HCT116 (cell line): ENCODE data around the gene SYDE2.

ENCODE experiments used
- EZH2 ChIP-seq: fragments of 200-600 bp; sonication (generic); IDR thresholded peaks from 2 replicates; pipeline ENCODE4 v1.6.1; 2017; ENCODE audit warnings: antibody characterized with exemption, mixed run types
- EZH2phosphoT487 ChIP-seq: fragments of 200-600 bp; IDR thresholded peaks from 2 replicates; pipeline ENCODE4 v1.6.1; 2018; ENCODE audit warnings: antibody characterized with exemption, borderline replicate concordance
- POLR2A ChIP-seq: IDR thresholded peaks from 2 replicates; pipeline ENCODE4 v1.7.0; 2011; ENCODE audit warnings: borderline replicate concordance; ENCODE audit not compliant: insufficient read depth, insufficient read length; ENCODE audit errors: extremely low read depth
- POLR2AphosphoS5 ChIP-seq: IDR thresholded peaks from 2 replicates; pipeline ENCODE4 v1.6.1; 2011; ENCODE audit warnings: mild to moderate bottlenecking, low read depth, low read length, moderate library complexity
- RAD21 ChIP-seq: IDR thresholded peaks from 2 replicates; pipeline ENCODE4 v1.6.1; 2012; ENCODE audit warnings: low read depth, mild to moderate bottlenecking
- SP1 ChIP-seq: IDR thresholded peaks from 2 replicates; pipeline ENCODE4 v1.6.1; 2012; ENCODE audit warnings: low read depth
- ZNF274 ChIP-seq: fragments of 200-500 bp; sonication (Bioruptor generic); IDR thresholded peaks from 2 replicates; pipeline ENCODE4 v1.6.1; 2014; ENCODE audit warnings: mild to moderate bottlenecking, low read depth, low read length, inconsistent platforms
- TF ChIP-seq, protein P1 (sequence below), 3 experiments: fragments of 200-600 bp in 1 of 3; sonication (generic) in 1 of 3; IDR thresholded peaks in 2 of 3; conservative IDR thresholded peaks in 1 of 3; 2 replicates each; pipeline ENCODE4 v1.5.1; 2012 to 2017; ENCODE audit warnings: low read depth in 2 of 3, low read length in 2 of 3, antibody characterized with exemption in 1 of 3, borderline replicate concordance in 1 of 3, control low read depth in 1 of 3, mild to moderate bottlenecking in 1 of 3, mixed read lengths in 1 of 3, mixed run types in 1 of 3, moderate library complexity in 1 of 3; ENCODE audit not compliant: insufficient read depth in 1 of 3
- TF ChIP-seq, protein P2 (sequence below): IDR thresholded peaks from 2 replicates; pipeline ENCODE4 v1.6.1; 2012; ENCODE audit warnings: low read depth

GRCh38 chr1:85109475-85109874, 91.3 kb downstream of the SYDE2 start:
- TF ChIP-seq, protein P1, sequence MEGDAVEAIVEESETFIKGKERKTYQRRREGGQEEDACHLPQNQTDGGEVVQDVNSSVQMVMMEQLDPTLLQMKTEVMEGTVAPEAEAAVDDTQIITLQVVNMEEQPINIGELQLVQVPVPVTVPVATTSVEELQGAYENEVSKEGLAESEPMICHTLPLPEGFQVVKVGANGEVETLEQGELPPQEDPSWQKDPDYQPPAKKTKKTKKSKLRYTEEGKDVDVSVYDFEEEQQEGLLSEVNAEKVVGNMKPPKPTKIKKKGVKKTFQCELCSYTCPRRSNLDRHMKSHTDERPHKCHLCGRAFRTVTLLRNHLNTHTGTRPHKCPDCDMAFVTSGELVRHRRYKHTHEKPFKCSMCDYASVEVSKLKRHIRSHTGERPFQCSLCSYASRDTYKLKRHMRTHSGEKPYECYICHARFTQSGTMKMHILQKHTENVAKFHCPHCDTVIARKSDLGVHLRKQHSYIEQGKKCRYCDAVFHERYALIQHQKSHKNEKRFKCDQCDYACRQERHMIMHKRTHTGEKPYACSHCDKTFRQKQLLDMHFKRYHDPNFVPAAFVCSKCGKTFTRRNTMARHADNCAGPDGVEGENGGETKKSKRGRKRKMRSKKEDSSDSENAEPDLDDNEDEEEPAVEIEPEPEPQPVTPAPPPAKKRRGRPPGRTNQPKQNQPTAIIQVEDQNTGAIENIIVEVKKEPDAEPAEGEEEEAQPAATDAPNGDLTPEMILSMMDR (IDR thresholded peaks at IDR 0.05 in 2 of 3, conservative IDR thresholded peaks at IDR 0.05 in 1 of 3; ENCODE audit: borderline replicate concordance in 1 of 3, insufficient read depth in 1 of 3, low read depth in 2 of 3, low read length in 2 of 3), result peak; percentile 77 to 86 (median 85)
- TF ChIP-seq EZH2phosphoT487 (no peak), POLR2AphosphoS5 (no peak), POLR2A (no peak), ZNF274 (no peak), RAD21 (peak; percentile 89), SP1 (no peak), EZH2 (no peak)
- TF ChIP-seq, protein P2, sequence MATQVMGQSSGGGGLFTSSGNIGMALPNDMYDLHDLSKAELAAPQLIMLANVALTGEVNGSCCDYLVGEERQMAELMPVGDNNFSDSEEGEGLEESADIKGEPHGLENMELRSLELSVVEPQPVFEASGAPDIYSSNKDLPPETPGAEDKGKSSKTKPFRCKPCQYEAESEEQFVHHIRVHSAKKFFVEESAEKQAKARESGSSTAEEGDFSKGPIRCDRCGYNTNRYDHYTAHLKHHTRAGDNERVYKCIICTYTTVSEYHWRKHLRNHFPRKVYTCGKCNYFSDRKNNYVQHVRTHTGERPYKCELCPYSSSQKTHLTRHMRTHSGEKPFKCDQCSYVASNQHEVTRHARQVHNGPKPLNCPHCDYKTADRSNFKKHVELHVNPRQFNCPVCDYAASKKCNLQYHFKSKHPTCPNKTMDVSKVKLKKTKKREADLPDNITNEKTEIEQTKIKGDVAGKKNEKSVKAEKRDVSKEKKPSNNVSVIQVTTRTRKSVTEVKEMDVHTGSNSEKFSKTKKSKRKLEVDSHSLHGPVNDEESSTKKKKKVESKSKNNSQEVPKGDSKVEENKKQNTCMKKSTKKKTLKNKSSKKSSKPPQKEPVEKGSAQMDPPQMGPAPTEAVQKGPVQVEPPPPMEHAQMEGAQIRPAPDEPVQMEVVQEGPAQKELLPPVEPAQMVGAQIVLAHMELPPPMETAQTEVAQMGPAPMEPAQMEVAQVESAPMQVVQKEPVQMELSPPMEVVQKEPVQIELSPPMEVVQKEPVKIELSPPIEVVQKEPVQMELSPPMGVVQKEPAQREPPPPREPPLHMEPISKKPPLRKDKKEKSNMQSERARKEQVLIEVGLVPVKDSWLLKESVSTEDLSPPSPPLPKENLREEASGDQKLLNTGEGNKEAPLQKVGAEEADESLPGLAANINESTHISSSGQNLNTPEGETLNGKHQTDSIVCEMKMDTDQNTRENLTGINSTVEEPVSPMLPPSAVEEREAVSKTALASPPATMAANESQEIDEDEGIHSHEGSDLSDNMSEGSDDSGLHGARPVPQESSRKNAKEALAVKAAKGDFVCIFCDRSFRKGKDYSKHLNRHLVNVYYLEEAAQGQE, result no peak
